ENCODE measurements around the gene RNLS.

The RNLS gene

DNA sequence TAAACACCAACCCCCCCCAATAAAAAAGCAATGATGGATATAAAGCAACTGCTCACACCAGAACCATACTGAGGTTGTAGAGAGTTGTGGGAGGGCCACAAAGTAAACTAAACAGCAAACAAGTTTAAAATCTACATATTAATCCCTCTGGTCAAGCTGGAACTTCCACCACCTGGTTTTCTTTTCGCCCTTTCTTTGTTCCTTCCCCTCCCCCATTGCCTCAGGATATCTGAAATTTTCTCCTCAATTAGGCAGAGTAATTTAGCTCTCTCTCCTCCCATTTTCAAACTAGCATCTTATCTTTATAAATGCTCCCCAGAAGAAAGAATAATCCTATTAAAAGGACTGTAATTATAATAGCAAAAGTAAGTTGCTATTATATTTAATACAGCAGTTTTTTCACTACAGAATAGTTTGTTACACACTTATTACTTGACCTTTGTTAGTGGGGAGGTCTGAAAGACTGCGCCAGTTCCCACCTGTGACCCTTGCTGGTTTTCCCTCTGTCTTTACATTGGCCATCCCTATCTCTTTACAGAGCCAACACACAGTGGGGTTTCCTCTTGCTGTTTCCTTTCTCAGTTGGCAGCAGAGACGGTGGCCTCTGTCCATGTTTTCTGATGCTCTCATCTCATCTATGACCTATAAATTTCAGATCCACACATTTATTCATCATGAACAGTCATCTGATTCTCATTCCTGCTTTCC lies 235.4 kb downstream of the RNLS start:
- DNase-seq (ENCODE audit: low read depth in 2 of 2): no peak
- no peak overlapping the region for H3K4me3 ChIP-seq (replicated peaks in 1 of 2; ENCODE audit: low read depth in 2 of 2, low read length in 2 of 2)
- TF ChIP-seq, protein P1, sequence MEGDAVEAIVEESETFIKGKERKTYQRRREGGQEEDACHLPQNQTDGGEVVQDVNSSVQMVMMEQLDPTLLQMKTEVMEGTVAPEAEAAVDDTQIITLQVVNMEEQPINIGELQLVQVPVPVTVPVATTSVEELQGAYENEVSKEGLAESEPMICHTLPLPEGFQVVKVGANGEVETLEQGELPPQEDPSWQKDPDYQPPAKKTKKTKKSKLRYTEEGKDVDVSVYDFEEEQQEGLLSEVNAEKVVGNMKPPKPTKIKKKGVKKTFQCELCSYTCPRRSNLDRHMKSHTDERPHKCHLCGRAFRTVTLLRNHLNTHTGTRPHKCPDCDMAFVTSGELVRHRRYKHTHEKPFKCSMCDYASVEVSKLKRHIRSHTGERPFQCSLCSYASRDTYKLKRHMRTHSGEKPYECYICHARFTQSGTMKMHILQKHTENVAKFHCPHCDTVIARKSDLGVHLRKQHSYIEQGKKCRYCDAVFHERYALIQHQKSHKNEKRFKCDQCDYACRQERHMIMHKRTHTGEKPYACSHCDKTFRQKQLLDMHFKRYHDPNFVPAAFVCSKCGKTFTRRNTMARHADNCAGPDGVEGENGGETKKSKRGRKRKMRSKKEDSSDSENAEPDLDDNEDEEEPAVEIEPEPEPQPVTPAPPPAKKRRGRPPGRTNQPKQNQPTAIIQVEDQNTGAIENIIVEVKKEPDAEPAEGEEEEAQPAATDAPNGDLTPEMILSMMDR (IDR thresholded peaks at IDR 0.05; ENCODE audit: low read depth, low read length): no peak

GRCh38 chr10:88347022-88347421 lies 236.1 kb downstream of the RNLS start:
- H3K4me3 ChIP-seq (replicated peaks in 1 of 2; ENCODE audit: low read depth in 2 of 2, low read length in 2 of 2): no peak overlapping the region
- peak in 1 of 2 donors; percentile 54 for DNase-seq (ENCODE audit: low read depth in 2 of 2)
- TF ChIP-seq, protein P1 (IDR thresholded peaks at IDR 0.05; ENCODE audit: low read depth, low read length): no peak

GRCh38 chr10:88346144-88346977 lies 236.8 kb downstream of the RNLS start:
- H3K4me3 ChIP-seq (replicated peaks in 1 of 2; ENCODE audit: low read depth in 2 of 2, low read length in 2 of 2): no peak overlapping the region
- DNase-seq (ENCODE audit: low read depth in 2 of 2): peak in 1 of 2 donors; percentile 10
- TF ChIP-seq, protein P1 (IDR thresholded peaks at IDR 0.05; ENCODE audit: low read depth, low read length): no peak

DNA sequence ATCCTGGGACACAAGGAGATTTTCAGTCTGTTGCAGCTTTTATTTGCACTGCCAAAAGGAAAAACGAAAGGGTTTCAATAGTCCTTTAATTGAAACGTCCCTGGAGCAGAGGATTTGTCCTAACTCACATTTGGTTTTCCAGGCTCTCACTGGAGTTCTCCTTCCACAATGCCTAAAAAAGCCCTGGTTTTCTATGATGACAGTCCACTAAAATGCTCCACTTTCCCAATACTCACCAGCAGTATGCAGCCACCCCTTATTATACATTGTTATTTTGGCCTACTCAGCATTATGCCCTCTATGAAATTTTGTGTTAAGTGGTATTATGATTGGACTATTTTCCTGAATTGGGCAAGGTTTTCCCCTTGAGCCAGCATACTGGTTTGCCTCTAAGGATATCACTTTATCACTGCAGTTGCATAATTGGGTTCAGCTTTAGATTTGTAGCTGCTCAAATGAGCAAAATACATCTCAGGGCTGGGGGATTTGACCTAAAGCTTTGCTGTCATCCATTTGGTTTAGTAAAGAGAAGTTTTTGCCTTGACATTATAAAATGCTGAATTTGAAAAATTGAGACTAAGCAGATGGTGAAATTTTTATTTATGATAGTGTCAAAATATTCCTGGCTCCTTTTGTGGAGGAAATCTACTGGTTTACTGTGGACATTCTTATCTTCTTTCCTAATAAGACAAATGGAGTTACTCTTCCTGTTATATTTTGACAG lies 239.2 kb downstream of the RNLS start:
- TF ChIP-seq, protein P1 (IDR thresholded peaks at IDR 0.05; ENCODE audit: low read depth, low read length): no peak
- no peak overlapping the region for H3K4me3 ChIP-seq (replicated peaks in 1 of 2; ENCODE audit: low read depth in 2 of 2, low read length in 2 of 2)
- peak; percentile 8 to 72 for DNase-seq (ENCODE audit: low read depth in 2 of 2)

- no peak overlapping the region for H3K4me3 ChIP-seq (replicated peaks in 1 of 2; ENCODE audit: low read depth in 2 of 2, low read length in 2 of 2)
- DNase-seq (ENCODE audit: low read depth in 2 of 2): no peak
- TF ChIP-seq, protein P1 (IDR thresholded peaks at IDR 0.05; ENCODE audit: low read depth, low read length): no peak
These were observed 240.3 kb downstream of the RNLS start for GRCh38 chr10:88342733-88343310.

DNA sequence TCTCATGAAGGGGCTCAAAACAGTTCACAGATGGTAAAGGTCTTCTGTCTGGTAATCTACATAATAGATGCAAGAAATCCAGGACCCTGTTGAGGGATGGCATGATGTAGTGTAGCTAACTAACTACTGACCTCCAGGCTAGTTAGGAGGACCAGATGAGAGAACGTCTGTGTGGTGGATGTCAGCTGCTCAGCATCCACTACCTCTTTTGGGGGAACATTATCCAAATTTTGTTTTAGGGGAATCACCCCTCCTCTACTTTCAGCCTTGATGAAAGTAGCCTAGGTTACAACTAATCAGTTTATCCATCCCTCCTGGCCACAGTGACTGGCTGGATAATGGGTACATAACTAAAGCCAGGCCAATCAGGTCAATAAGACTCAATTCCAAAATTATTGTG lies 246.0 kb downstream of the RNLS start:
- no peak for DNase-seq (ENCODE audit: low read depth in 2 of 2)
- TF ChIP-seq, protein P1 (IDR thresholded peaks at IDR 0.05; ENCODE audit: low read depth, low read length): no peak

More for the DNA sequence above, 246.0 kb downstream of the RNLS start:
- no peak overlapping the region for H3K4me3 ChIP-seq (replicated peaks in 1 of 2; ENCODE audit: low read depth in 2 of 2, low read length in 2 of 2)
